Body of pancreas (tissue), 4 donors: Measurements from ENCODE around the gene TCP10L.

Source experiments
- CTCF ChIP-seq, 7 experiments: fragments of 450-650 bp in 4 of 7; fragments of 200-600 bp in 3 of 7; sonication (generic) in 3 of 7; IDR thresholded peaks; one replicate each; pipeline ENCODE4 v1.5.1; 2016 to 2019; ENCODE audit warnings: antibody characterized with exemption in 7 of 7
- POLR2A ChIP-seq, 3 donors: fragments of 450-650 bp; IDR thresholded peaks; one replicate each; pipeline ENCODE4 v1.6.1; 2016; ENCODE audit warnings: antibody characterized with exemption in 3 of 3, mild to moderate bottlenecking in 2 of 3

DNA sequence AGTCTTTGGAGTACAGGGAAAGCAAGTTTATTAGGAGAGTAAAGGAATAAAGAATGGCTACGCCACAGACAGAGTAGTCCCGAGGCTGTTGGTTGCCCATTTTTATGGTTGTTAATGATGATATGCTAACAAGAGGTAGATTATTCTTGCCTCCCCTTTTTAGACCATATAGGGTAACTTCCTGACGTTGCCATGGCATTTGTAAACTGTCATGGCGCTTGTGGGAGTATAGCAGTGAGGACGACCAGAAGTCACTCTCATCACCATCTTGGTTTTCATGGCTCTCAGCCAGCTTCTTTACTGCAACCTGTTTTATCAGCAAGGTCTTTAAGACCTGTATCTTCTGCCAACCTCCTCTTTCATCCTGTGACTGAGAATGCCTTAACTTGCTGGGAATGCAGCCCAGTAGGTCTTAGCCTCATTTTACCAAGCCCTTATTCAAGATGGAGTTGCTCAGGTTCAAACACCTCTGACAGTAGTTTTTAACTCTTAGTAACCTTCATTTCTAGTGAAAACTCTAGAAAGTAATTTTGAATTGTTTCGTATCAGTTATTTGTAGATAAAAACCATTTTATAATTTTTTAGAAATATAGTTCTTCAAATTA is 26.2 kb downstream of the TCP10L start:
- no peak for TF ChIP-seq POLR2A (IDR thresholded peaks at IDR 0.05)
- no peak for TF ChIP-seq CTCF (IDR thresholded peaks at IDR 0.05)
